CD14-positive monocyte (primary cell): ENCODE data around the gene APLP1. TPM values are rescaled to one million over a fixed set of nuclear protein-coding genes. Genes with fewer than 3 reads are reported as not detected.

Source experiments
- DNase-seq, 3 donors: peaks; one replicate each; pipeline ENCODE4 v3.0.0-alpha.2; 2011 to 2022
- H2AFZ ChIP-seq: 2 replicates; pipeline ENCODE4 v1.6.0; 2012; ENCODE audit warnings: mild to moderate bottlenecking, low read depth, low read length, inconsistent platforms; ENCODE audit not compliant: insufficient read depth, poor library complexity, severe bottlenecking
- H3K27ac ChIP-seq, 2 donors: 1 replicate in 1 of 2; 2 replicates in 1 of 2; pipeline ENCODE4 v1.5.1; 2012 to 2013; ENCODE audit warnings: low read length in 2 of 2, control low read depth in 1 of 2, inconsistent platforms in 1 of 2, low read depth in 1 of 2, mild to moderate bottlenecking in 1 of 2
- H3K27me3 ChIP-seq, 2 donors: one replicate each; pipeline versions ENCODE4 v1.6.0 to v1.6.1; 2011 to 2013; ENCODE audit warnings: low read length in 2 of 2; ENCODE audit not compliant: control insufficient read depth in 2 of 2, insufficient read depth in 2 of 2
- H3K36me3 ChIP-seq, 2 donors: replicated peaks in 1 of 2; 1 replicate in 1 of 2; 2 replicates in 1 of 2; pipeline versions ENCODE4 v1.5.1 to v1.6.1; 2012 to 2013; ENCODE audit warnings: low read length in 2 of 2, control low read depth in 1 of 2, inconsistent platforms in 1 of 2, mild to moderate bottlenecking in 1 of 2; ENCODE audit not compliant: insufficient read depth in 2 of 2, control insufficient read depth in 1 of 2
- H3K4me1 ChIP-seq, 2 donors: 1 replicate in 1 of 2; 2 replicates in 1 of 2; pipeline versions ENCODE4 v1.5.1 to v1.6.1; 2012 to 2013; ENCODE audit warnings: low read length in 2 of 2, control low read depth in 1 of 2, inconsistent platforms in 1 of 2, mild to moderate bottlenecking in 1 of 2, moderate library complexity in 1 of 2; ENCODE audit not compliant: insufficient read depth in 2 of 2, control insufficient read depth in 1 of 2
- H3K4me2 ChIP-seq: replicated peaks from 2 replicates; pipeline ENCODE3; 2012; ENCODE audit warnings: low read length, moderate library complexity, mild to moderate bottlenecking; ENCODE audit not compliant: poor library complexity, severe bottlenecking; ENCODE audit errors: extremely low read depth
- H3K4me3 ChIP-seq, 3 experiments: fragments of 200-600 bp in 1 of 3; sonication (generic) in 1 of 3; replicated peaks in 1 of 3; 1 replicate in 2 of 3; 2 replicates in 1 of 3; pipeline ENCODE4 v1.5.1; 2011 to 2013; ENCODE audit warnings: low read length in 3 of 3, mild to moderate bottlenecking in 3 of 3, control low read depth in 2 of 3, low read depth in 2 of 3, inconsistent platforms in 1 of 3, moderate library complexity in 1 of 3
- H3K79me2 ChIP-seq: 2 replicates; pipeline ENCODE4 v1.6.0; 2012; ENCODE audit warnings: mild to moderate bottlenecking, control low read depth, inconsistent platforms, low read length, moderate library complexity; ENCODE audit not compliant: insufficient read depth
- H3K9ac ChIP-seq: 2 replicates; pipeline ENCODE4 v1.6.0; 2017; ENCODE audit warnings: low read length, mild to moderate bottlenecking; ENCODE audit not compliant: insufficient read depth, poor library complexity, severe bottlenecking
- H3K9me3 ChIP-seq, 2 donors: replicated peaks in 1 of 2; 1 replicate in 1 of 2; 2 replicates in 1 of 2; pipeline versions ENCODE4 v1.5.1 to v1.6.1; 2012 to 2013; ENCODE audit warnings: low read length in 2 of 2, control low read depth in 1 of 2; ENCODE audit not compliant: control insufficient read depth in 1 of 2, insufficient read depth in 1 of 2
- H4K20me1 ChIP-seq: 2 replicates; pipeline ENCODE4 v1.6.0; 2012; ENCODE audit warnings: mild to moderate bottlenecking, low read length, control low read depth, moderate library complexity; ENCODE audit not compliant: insufficient read depth
- H3K27ac Mint-ChIP-seq, 7 donors: one replicate each; pipeline ENCODE4 v1.8.0; 2020; ENCODE audit warnings: mild to moderate bottlenecking in 7 of 7, mixed read lengths in 7 of 7, moderate library complexity in 6 of 7, inconsistent platforms in 2 of 7
- H3K27me3 Mint-ChIP-seq, 3 donors: one replicate each; pipeline ENCODE4 v1.8.0; 2021 to 2022; ENCODE audit warnings: low read depth in 3 of 3, mild to moderate bottlenecking in 3 of 3, mixed read lengths in 3 of 3, moderate library complexity in 3 of 3, inconsistent platforms in 1 of 3
- H3K36me3 Mint-ChIP-seq, 2 donors: one replicate each; pipeline ENCODE4 v1.8.0; 2020; ENCODE audit warnings: mixed read lengths in 2 of 2, inconsistent platforms in 1 of 2, mild to moderate bottlenecking in 1 of 2
- H3K4me1 Mint-ChIP-seq: one replicate; pipeline ENCODE4 v1.8.0; 2020; ENCODE audit warnings: mild to moderate bottlenecking, mixed read lengths
- H3K4me3 Mint-ChIP-seq, 2 donors: one replicate each; pipeline ENCODE4 v1.8.0; 2020; ENCODE audit warnings: mild to moderate bottlenecking in 2 of 2, mixed read lengths in 2 of 2, moderate library complexity in 1 of 2
- H3K9me3 Mint-ChIP-seq, 7 donors: one replicate each; pipeline ENCODE4 v1.8.0; 2020 to 2022; ENCODE audit warnings: mixed read lengths in 7 of 7, mild to moderate bottlenecking in 6 of 7, moderate library complexity in 6 of 7, inconsistent platforms in 2 of 7
- CTCF ChIP-seq: fragments of 200-600 bp; IDR thresholded peaks from one replicate; pipeline ENCODE4 v1.8.0; 2022; ENCODE audit warnings: antibody characterized with exemption, mild to moderate bottlenecking
- WGBS: methylation state at CpG from one replicate; pipeline ENCODE4 v1.1.5; 2013; ENCODE audit warnings: missing lambda C conversion rate; ENCODE audit not compliant: insufficient coverage; 5-methylcytosine and 5-hydroxymethylcytosine counted together
- intact Hi-C, 2 donors: fragments of 100-400 bp; cut with micrococcal nuclease; formaldehyde crosslinking; loops; one replicate each; pipeline versions ENCODE4 v1.15.0 to v1.15.1; 2023
- polyA plus RNA-seq, 3 donors: library from polyadenylated mRNA; depleted of rRNA in 1 of 3; unstranded in 2 of 3; stranded (reverse) in 1 of 3; fragments of 300-500 nt in 2 of 3; fragments of >200 nt in 1 of 3; fragmentation: Illumina TruSeq in 2 of 3; gene quantifications; 1 replicate in 2 of 3; 2 replicates in 1 of 3; pipeline ENCODE4 v1.2.3, GENCODE V29; 2012 to 2021

APLP1 gene
- polyA plus RNA-seq, 3 donors: not detected

- H3K27ac Mint-ChIP-seq: peak overlapping the region in 1 of 7 donors; percentile 68
- H3K4me1 Mint-ChIP-seq: peaks cover 12% of the 10 kb centered on the region
- TF ChIP-seq CTCF: peak; percentile 76
- H3K27me3 Mint-ChIP-seq: peaks cover 17 to 24% (median 18%) of the 10 kb centered on the region in 3 donors
- H3K4me3 ChIP-seq: no peak overlapping the region
- H4K20me1 ChIP-seq: peaks cover 13% of the 10 kb centered on the region
- no peaks in the 10 kb centered on the region for H3K79me2 ChIP-seq
- peak; percentile 59 to 66 (median 63) for DNase-seq
- H3K36me3 Mint-ChIP-seq: peaks cover 11 to 12% of the 10 kb centered on the region in 2 donors
- H3K27ac ChIP-seq: no peak overlapping the region
- no peak overlapping the region for H2AFZ ChIP-seq
- 39% methylated on average over 4 of the region's 8 CpGs for WGBS
- peaks cover 0 to 2% (median 0%) of the 10 kb centered on the region in 7 donors for H3K9me3 Mint-ChIP-seq
- intact Hi-C loops: loop anchor here (1.0 to 2.0 kb wide), 2 partner anchors 17 to 49 kb away; no protein-coding TSS in a partner anchor
- peaks cover 0 to 5% of the 10 kb centered on the region in 2 donors for H3K4me1 ChIP-seq
- H3K36me3 ChIP-seq: peaks cover 4 to 8% of the 10 kb centered on the region in 2 donors
- no peak overlapping the region for H3K4me3 Mint-ChIP-seq
- H3K9me3 ChIP-seq: no peaks in the 10 kb centered on the region
- H3K9ac ChIP-seq: no peak overlapping the region
- H3K4me2 ChIP-seq: no peak overlapping the region
- peaks cover 0 to 16% of the 10 kb centered on the region in 2 donors for H3K27me3 ChIP-seq
These were observed 13.9 kb downstream of the APLP1 start for GRCh38 chr19:35882114-35882832.

GRCh38 chr19:35883882-35884281, 15.5 kb downstream of the APLP1 start:
- Histone ChIP-seq H3K4me1 (peaks cover 0 to 5% of the 10 kb centered on the region in 2 donors), H3K27ac (no peak overlapping the region), H3K79me2 (no peaks in the 10 kb centered on the region), H3K9ac (no peak overlapping the region), H4K20me1 (peaks cover 28% of the 10 kb centered on the region), H3K36me3 (peaks cover 16 to 24% of the 10 kb centered on the region in 2 donors), H2AFZ (no peak overlapping the region), H3K9me3 (no peaks in the 10 kb centered on the region), H3K4me3 (no peak overlapping the region), H3K27me3 (peaks cover 0 to 7% of the 10 kb centered on the region in 2 donors), H3K4me2 (no peak overlapping the region)
- no peak for TF ChIP-seq CTCF
- no peak for DNase-seq
- peaks cover 0 to 2% (median 0%) of the 10 kb centered on the region in 7 donors for H3K9me3 Mint-ChIP-seq
- WGBS: 60% methylated on average over 1 of the region's 2 CpGs
- H3K27ac Mint-ChIP-seq: no peak overlapping the region
- peaks cover 11 to 12% (median 12%) of the 10 kb centered on the region in 3 donors for H3K27me3 Mint-ChIP-seq
- intact Hi-C loops: loop anchor here in 1 of 2 donors (2.0 kb wide), 1 partner anchor 15 kb away; no protein-coding TSS in a partner anchor
- peaks cover 12% of the 10 kb centered on the region for H3K4me1 Mint-ChIP-seq
- no peak overlapping the region for H3K4me3 Mint-ChIP-seq
- peaks cover 25 to 28% of the 10 kb centered on the region in 2 donors for H3K36me3 Mint-ChIP-seq
